CD4-positive, alpha-beta T cell (primary cell): ENCODE data around the gene NAV2. TPM values are rescaled to one million over a fixed set of nuclear protein-coding genes. Genes with fewer than 3 reads are reported as not detected.

Experiments used
- ATAC-seq: fragments of 200-7000 bp; cut with Tn5 transposase; one replicate; pipeline ENCODE4 v1.10.0; 2022; ENCODE audit warnings: mild to moderate bottlenecking; ENCODE audit not compliant: poor library complexity
- CTCF ChIA-PET: fragments of 350-600 bp; sonication (Branson Sonifier 250); formaldehyde crosslinking; loops from one replicate; lab custom pipeline; 2021; ENCODE audit warnings: antibody characterized with exemption, inconsistent platforms; lab: Charles Lee
- POLR2A ChIA-PET: fragments of 350-600 bp; sonication (Branson Sonifier 250); formaldehyde crosslinking; loops from one replicate; lab custom pipeline; 2021; ENCODE audit warnings: antibody characterized with exemption, inconsistent platforms; lab: Charles Lee
- DNase-seq, 14 experiments: peaks; one replicate each; pipeline ENCODE4 v3.0.0-alpha.2; 2013 to 2020; ENCODE audit warnings: mixed read lengths in 2 of 14
- H3K27ac ChIP-seq, 2 donors: one replicate each; pipeline versions ENCODE4 v1.5.1 to v1.7.0; 2013; ENCODE audit warnings: low read length in 2 of 2, low read depth in 1 of 2, mild to moderate bottlenecking in 1 of 2
- H3K27me3 ChIP-seq, 2 experiments: 1 replicate in 1 of 2; 2 replicates in 1 of 2; pipeline versions ENCODE4 v1.6.1 to v1.7.0; 2013; ENCODE audit warnings: low read length in 2 of 2, control low read depth in 1 of 2, mild to moderate bottlenecking in 1 of 2, moderate library complexity in 1 of 2; ENCODE audit not compliant: insufficient read depth in 2 of 2, control insufficient read depth in 1 of 2
- H3K36me3 ChIP-seq: one replicate; pipeline ENCODE4 v1.6.1; 2013; ENCODE audit warnings: low read length, control low read depth; ENCODE audit not compliant: insufficient read depth
- H3K4me1 ChIP-seq: one replicate; pipeline ENCODE4 v1.6.1; 2013; ENCODE audit warnings: low read length, control low read depth; ENCODE audit not compliant: insufficient read depth
- H3K4me3 ChIP-seq: one replicate; pipeline ENCODE4 v1.5.1; 2013; ENCODE audit warnings: mild to moderate bottlenecking, low read length, moderate library complexity
- H3K9me3 ChIP-seq, 2 experiments: 1 replicate in 1 of 2; 2 replicates in 1 of 2; pipeline versions ENCODE4 v1.6.1 to v1.7.0; 2013; ENCODE audit warnings: low read length in 2 of 2, mild to moderate bottlenecking in 2 of 2, control low read depth in 1 of 2, moderate library complexity in 1 of 2; ENCODE audit not compliant: control insufficient read depth in 1 of 2, insufficient read depth in 1 of 2
- H3K27ac Mint-ChIP-seq: one replicate; pipeline ENCODE4 v1.8.0; 2020; ENCODE audit warnings: mixed read lengths
- H3K27me3 Mint-ChIP-seq: one replicate; pipeline ENCODE4 v1.8.0; 2021; ENCODE audit warnings: mixed read lengths
- H3K36me3 Mint-ChIP-seq: one replicate; pipeline ENCODE4 v1.8.0; 2021; ENCODE audit warnings: low read depth, mixed read lengths
- H3K4me1 Mint-ChIP-seq: one replicate; pipeline ENCODE4 v1.8.0; 2021; ENCODE audit warnings: low read depth, mixed read lengths
- H3K4me3 Mint-ChIP-seq: one replicate; pipeline ENCODE4 v1.8.0; 2020; ENCODE audit warnings: mild to moderate bottlenecking, mixed read lengths
- H3K9me3 Mint-ChIP-seq: one replicate; pipeline ENCODE4 v1.8.0; 2020; ENCODE audit warnings: mixed read lengths
- intact Hi-C, 2 experiments: fragments of 100-400 bp; cut with DNase I in 1 of 2; cut with micrococcal nuclease in 1 of 2; formaldehyde crosslinking; loops; one replicate each; pipeline versions ENCODE4 v1.15.1 to v1.9.0; 2023 to 2025; cut with DNase I, micrococcal nuclease
- total RNA-seq, 174 experiments: library from RNA in 2 of 174; stranded (reverse) in 2 of 174; gene quantifications; one replicate each; pipeline ENCODE4 v1.2.3 and lab custom pipeline; 2021 to 2026
- TF ChIP-seq, protein P1 (sequence below): fragments of 200-600 bp; IDR thresholded peaks from one replicate; pipeline ENCODE4 v1.8.0; 2022; ENCODE audit warnings: antibody characterized with exemption, mild to moderate bottlenecking

The NAV2 gene
- total RNA-seq, 2 experiments from 2014 or later, result 0.55 to 0.64 TPM

GRCh38 chr11:19687392-19687791 is 25.2 kb upstream of the NAV2 start:
- TF ChIP-seq, protein P1, sequence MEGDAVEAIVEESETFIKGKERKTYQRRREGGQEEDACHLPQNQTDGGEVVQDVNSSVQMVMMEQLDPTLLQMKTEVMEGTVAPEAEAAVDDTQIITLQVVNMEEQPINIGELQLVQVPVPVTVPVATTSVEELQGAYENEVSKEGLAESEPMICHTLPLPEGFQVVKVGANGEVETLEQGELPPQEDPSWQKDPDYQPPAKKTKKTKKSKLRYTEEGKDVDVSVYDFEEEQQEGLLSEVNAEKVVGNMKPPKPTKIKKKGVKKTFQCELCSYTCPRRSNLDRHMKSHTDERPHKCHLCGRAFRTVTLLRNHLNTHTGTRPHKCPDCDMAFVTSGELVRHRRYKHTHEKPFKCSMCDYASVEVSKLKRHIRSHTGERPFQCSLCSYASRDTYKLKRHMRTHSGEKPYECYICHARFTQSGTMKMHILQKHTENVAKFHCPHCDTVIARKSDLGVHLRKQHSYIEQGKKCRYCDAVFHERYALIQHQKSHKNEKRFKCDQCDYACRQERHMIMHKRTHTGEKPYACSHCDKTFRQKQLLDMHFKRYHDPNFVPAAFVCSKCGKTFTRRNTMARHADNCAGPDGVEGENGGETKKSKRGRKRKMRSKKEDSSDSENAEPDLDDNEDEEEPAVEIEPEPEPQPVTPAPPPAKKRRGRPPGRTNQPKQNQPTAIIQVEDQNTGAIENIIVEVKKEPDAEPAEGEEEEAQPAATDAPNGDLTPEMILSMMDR, result no peak
- H3K27ac Mint-ChIP-seq, result no peak overlapping the region
- no peaks in the 10 kb centered on the region for H3K4me1 Mint-ChIP-seq
- peaks cover 11% of the 10 kb centered on the region for H3K27me3 Mint-ChIP-seq
- no peaks in the 10 kb centered on the region for H3K4me1 ChIP-seq
- H3K4me3 ChIP-seq, result no peak overlapping the region
- no peak overlapping the region for H3K27ac ChIP-seq
- ChIA-PET CTCF (no interaction called here), POLR2A (no interaction called here)
- no peaks in the 10 kb centered on the region for H3K9me3 Mint-ChIP-seq
- no peaks in the 10 kb centered on the region for H3K9me3 ChIP-seq
- intact Hi-C loops, result no loop called here
- ATAC-seq (no peak), DNase-seq (no peak)
- no peaks in the 10 kb centered on the region for H3K36me3 ChIP-seq
- H3K27me3 ChIP-seq, result no peaks in the 10 kb centered on the region
- no peak overlapping the region for H3K4me3 Mint-ChIP-seq
- H3K36me3 Mint-ChIP-seq, result no peaks in the 10 kb centered on the region

- Histone ChIP-seq H3K36me3 (no peaks in the 10 kb centered on the region), H3K9me3 (no peaks in the 10 kb centered on the region), H3K4me1 (no peaks in the 10 kb centered on the region), H3K27ac (no peak overlapping the region), H3K4me3 (no peak overlapping the region), H3K27me3 (no peaks in the 10 kb centered on the region)
- Mint-ChIP-seq H3K4me3 (no peak overlapping the region), H3K27me3 (peaks cover 11% of the 10 kb centered on the region), H3K36me3 (no peaks in the 10 kb centered on the region), H3K27ac (no peak overlapping the region), H3K4me1 (no peaks in the 10 kb centered on the region), H3K9me3 (no peaks in the 10 kb centered on the region)
- POLR2A ChIA-PET, result no interaction called here
- no peak for DNase-seq
- intact Hi-C loops, result no loop called here
- no peak for ATAC-seq
- TF ChIP-seq, protein P1, result no peak
- CTCF ChIA-PET, result no interaction called here
Measured at GRCh38 chr11:19689281-19690000, 23.2 kb upstream of the NAV2 start.

- H3K27ac Mint-ChIP-seq, result no peak overlapping the region
- no peaks in the 10 kb centered on the region for H3K9me3 ChIP-seq
- no peak overlapping the region for H3K27ac ChIP-seq
- no peaks in the 10 kb centered on the region for H3K36me3 ChIP-seq
- intact Hi-C loops, result no loop called here
- CTCF ChIA-PET, result no interaction called here
- H3K27me3 Mint-ChIP-seq, result peaks cover 11% of the 10 kb centered on the region
- POLR2A ChIA-PET, result no interaction called here
- no peaks in the 10 kb centered on the region for H3K36me3 Mint-ChIP-seq
- H3K4me1 Mint-ChIP-seq, result no peaks in the 10 kb centered on the region
- H3K4me1 ChIP-seq, result no peaks in the 10 kb centered on the region
- DNase-seq, result no peak
- no peaks in the 10 kb centered on the region for H3K27me3 ChIP-seq
- no peak for ATAC-seq
- H3K4me3 Mint-ChIP-seq, result no peak overlapping the region
- TF ChIP-seq, protein P1, result no peak
- H3K9me3 Mint-ChIP-seq, result no peaks in the 10 kb centered on the region
- H3K4me3 ChIP-seq, result no peak overlapping the region
Measured at GRCh38 chr11:19690885-19691284, 21.8 kb upstream of the NAV2 start.
